ENCODE data around the gene SLC25A41. TPM values are rescaled to one million over a fixed set of nuclear protein-coding genes. Genes with fewer than 3 reads are reported as not detected.

SLC25A41 gene
- total and polyA plus RNA-seq, 2 donors (not counting 1 experiment from before 2014, with no cell fraction given), result 0.30 to 0.48 TPM

- intact Hi-C loops (cut with micrococcal nuclease), result no loop called here
- H3K4me1 Mint-ChIP-seq, result no peaks in the 10 kb centered on the region
- ChIA-PET CTCF (interaction anchor here (0.7 kb wide), 1 partner anchor 412 kb away, joined by 3 read pairs; no protein-coding TSS in a partner anchor), POLR2A (no interaction called here)
- no peak for TF ChIP-seq CTCF (IDR thresholded peaks at IDR 0.05)
- TF ChIP-seq EZH2 (IDR thresholded peaks at IDR 0.05; ENCODE audit: borderline replicate concordance, insufficient read depth, low read depth, low read length, poor library complexity, severe bottlenecking), result no peak
- no peaks in the 10 kb centered on the region for H3K79me2 ChIP-seq (ENCODE audit: control insufficient read depth, insufficient read depth, low read length)
- H3K4me1 ChIP-seq (ENCODE audit: control insufficient read depth in 2 of 2, insufficient read depth in 2 of 2, low read length in 2 of 2), result no peaks in the 10 kb centered on the region
- no peak overlapping the region for H3K4me3 ChIP-seq (ENCODE audit: control extremely low read depth in 1 of 5, extremely low read depth in 1 of 5, insufficient read depth in 1 of 5, low read depth in 2 of 5, low read length in 4 of 5)
- no peaks in the 10 kb centered on the region for H3K27me3 Mint-ChIP-seq
- no peaks in the 10 kb centered on the region for H3K27me3 ChIP-seq (replicated peaks in 1 of 4; ENCODE audit: control extremely low read depth in 1 of 4, control insufficient read depth in 3 of 4, insufficient read depth in 4 of 4, low read length in 3 of 4)
- H3K9ac ChIP-seq (ENCODE audit: low read length), result no peak overlapping the region
- H2AFZ ChIP-seq (ENCODE audit: insufficient read depth, low read depth, low read length, poor library complexity, severe bottlenecking), result no peak overlapping the region
- H3K4me3 Mint-ChIP-seq, result no peak overlapping the region
- WGBS (ENCODE audit: insufficient coverage), result 93% methylated on average over 3 of the region's 3 CpGs
- H4K20me1 ChIP-seq (ENCODE audit: control insufficient read depth, insufficient read depth, low read length, poor library complexity, severe bottlenecking), result no peaks in the 10 kb centered on the region
- DNase-seq, result no peak
- peaks cover 3% of the 10 kb centered on the region for H3K9me3 Mint-ChIP-seq (ENCODE audit: insufficient read depth)
- no peak overlapping the region for H3K27ac Mint-ChIP-seq
- ATAC-seq (ENCODE audit: low read depth), result no peak
- H3K4me2 ChIP-seq (replicated peaks; ENCODE audit: low read depth, low read length, poor library complexity, severe bottlenecking), result no peak overlapping the region
- peaks cover 0 to 18% (median 0%) of the 10 kb centered on the region in 3 donors for H3K9me3 ChIP-seq (ENCODE audit: control extremely low read depth in 1 of 3, control insufficient read depth in 2 of 3, insufficient read depth in 1 of 3, low read length in 2 of 3)
- H3K27ac ChIP-seq (ENCODE audit: low read length in 2 of 2), result no peak overlapping the region
- peaks cover 0 to 45% of the 10 kb centered on the region in 2 experiments for H3K36me3 ChIP-seq (replicated peaks in 1 of 2; ENCODE audit: control extremely low read depth in 1 of 2, control insufficient read depth in 1 of 2, extremely low read depth in 1 of 2, insufficient read depth in 2 of 2, low read length in 1 of 2)
Measured at GRCh38 chr19:6379744-6380143, 53.8 kb downstream of the SLC25A41 start.

- Histone ChIP-seq H3K36me3 (replicated peaks in 1 of 2; ENCODE audit: control extremely low read depth in 1 of 2, control insufficient read depth in 1 of 2, extremely low read depth in 1 of 2, insufficient read depth in 2 of 2, low read length in 1 of 2) (peaks cover 0 to 41% of the 10 kb centered on the region in 2 experiments), H4K20me1 (ENCODE audit: control insufficient read depth, insufficient read depth, low read length, poor library complexity, severe bottlenecking) (no peaks in the 10 kb centered on the region), H3K9me3 (ENCODE audit: control extremely low read depth in 1 of 3, control insufficient read depth in 2 of 3, insufficient read depth in 1 of 3, low read length in 2 of 3) (peaks cover 0 to 18% (median 0%) of the 10 kb centered on the region in 3 donors), H3K79me2 (ENCODE audit: control insufficient read depth, insufficient read depth, low read length) (no peaks in the 10 kb centered on the region), H3K27ac (ENCODE audit: low read length in 2 of 2) (no peak overlapping the region), H3K4me3 (ENCODE audit: control extremely low read depth in 1 of 5, extremely low read depth in 1 of 5, insufficient read depth in 1 of 5, low read depth in 2 of 5, low read length in 4 of 5) (no peak overlapping the region), H3K4me2 (replicated peaks; ENCODE audit: low read depth, low read length, poor library complexity, severe bottlenecking) (no peak overlapping the region), H3K27me3 (replicated peaks in 1 of 4; ENCODE audit: control extremely low read depth in 1 of 4, control insufficient read depth in 3 of 4, insufficient read depth in 4 of 4, low read length in 3 of 4) (no peaks in the 10 kb centered on the region), H3K4me1 (ENCODE audit: control insufficient read depth in 2 of 2, insufficient read depth in 2 of 2, low read length in 2 of 2) (peaks cover 4 to 6% of the 10 kb centered on the region in 2 donors), H3K9ac (ENCODE audit: low read length) (no peak overlapping the region), H2AFZ (ENCODE audit: insufficient read depth, low read depth, low read length, poor library complexity, severe bottlenecking) (no peak overlapping the region)
- DNase-seq (no peak), ATAC-seq (ENCODE audit: low read depth) (no peak)
- Mint-ChIP-seq H3K27ac (no peak overlapping the region), H3K9me3 (ENCODE audit: insufficient read depth) (peaks cover 3% of the 10 kb centered on the region), H3K4me1 (peaks cover 3% of the 10 kb centered on the region), H3K4me3 (no peak overlapping the region), H3K27me3 (no peaks in the 10 kb centered on the region)
- intact Hi-C loops (cut with micrococcal nuclease), result no loop called here
- ChIA-PET CTCF (interaction anchor here (0.6 to 1.2 kb wide), 2 partner anchors 138 to 235 kb away, joined by 3 read pairs; no protein-coding TSS in a partner anchor), POLR2A (interaction anchor here (0.6 kb wide), 1 partner anchor 17 kb away, joined by 3 read pairs; the partner anchor contains the start of gene CLPP)
- 95% methylated on average over 9 of the region's 9 CpGs for WGBS (ENCODE audit: insufficient coverage)
- TF ChIP-seq CTCF (IDR thresholded peaks at IDR 0.05), result no peak
Measured at GRCh38 chr19:6378486-6378885, 55.1 kb downstream of the SLC25A41 start.

Measured in B cell (primary cell).